ENCODE data around the gene ZNF532.
A peak's percentile ranks its signal among the peaks of the same experiment; 100 is the strongest.

DNA sequence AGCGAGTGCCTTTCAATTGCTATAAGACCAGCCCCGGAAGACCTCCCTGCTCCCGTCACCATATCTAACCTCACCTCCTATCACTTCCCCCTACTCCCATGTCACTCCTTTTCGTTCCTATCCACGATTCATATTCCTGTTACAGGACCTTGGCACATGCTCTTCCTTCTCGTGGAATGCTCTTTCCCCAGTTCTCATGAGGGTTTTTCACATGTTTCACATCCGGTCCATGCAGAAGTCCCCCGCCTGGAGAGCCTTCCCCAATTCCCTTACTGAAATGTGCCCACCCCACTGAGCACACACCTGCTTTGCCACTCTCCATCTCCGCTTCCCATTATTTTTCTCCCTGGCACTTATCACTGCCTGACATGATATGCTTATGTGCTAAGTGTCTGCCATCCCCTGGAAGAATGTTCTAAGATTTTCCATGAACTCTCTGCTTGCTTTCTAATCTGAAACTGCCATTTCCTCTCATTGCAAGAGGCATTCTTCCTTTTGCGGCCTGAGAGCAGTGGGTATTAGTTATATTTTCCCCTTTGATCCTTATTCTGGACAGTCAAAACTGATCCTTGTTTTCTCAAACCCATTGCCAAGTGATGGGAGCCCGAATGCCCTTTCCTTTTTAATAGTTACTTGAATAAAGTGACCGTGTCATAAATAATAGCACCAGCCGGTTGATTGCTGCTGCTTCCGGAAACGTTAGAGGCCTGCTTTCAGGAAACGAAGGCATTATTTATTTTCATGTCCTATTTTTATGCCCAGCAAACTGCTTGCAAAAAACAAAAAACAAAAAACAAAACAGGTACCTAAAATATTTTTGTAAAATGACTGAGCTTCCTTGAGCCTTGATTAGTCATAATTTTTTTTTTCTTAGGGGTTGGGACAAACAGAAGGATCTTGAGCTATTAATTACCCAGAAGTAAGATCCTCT lies 127.9 kb downstream of the ZNF532 start:
- TF ChIP-seq, protein P1, sequence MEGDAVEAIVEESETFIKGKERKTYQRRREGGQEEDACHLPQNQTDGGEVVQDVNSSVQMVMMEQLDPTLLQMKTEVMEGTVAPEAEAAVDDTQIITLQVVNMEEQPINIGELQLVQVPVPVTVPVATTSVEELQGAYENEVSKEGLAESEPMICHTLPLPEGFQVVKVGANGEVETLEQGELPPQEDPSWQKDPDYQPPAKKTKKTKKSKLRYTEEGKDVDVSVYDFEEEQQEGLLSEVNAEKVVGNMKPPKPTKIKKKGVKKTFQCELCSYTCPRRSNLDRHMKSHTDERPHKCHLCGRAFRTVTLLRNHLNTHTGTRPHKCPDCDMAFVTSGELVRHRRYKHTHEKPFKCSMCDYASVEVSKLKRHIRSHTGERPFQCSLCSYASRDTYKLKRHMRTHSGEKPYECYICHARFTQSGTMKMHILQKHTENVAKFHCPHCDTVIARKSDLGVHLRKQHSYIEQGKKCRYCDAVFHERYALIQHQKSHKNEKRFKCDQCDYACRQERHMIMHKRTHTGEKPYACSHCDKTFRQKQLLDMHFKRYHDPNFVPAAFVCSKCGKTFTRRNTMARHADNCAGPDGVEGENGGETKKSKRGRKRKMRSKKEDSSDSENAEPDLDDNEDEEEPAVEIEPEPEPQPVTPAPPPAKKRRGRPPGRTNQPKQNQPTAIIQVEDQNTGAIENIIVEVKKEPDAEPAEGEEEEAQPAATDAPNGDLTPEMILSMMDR (IDR thresholded peaks at IDR 0.05) = no peak
- peak; percentile 7 to 24 for TF ChIP-seq EP300 (IDR thresholded peaks at IDR 0.05)
- TF ChIP-seq POLR2A (IDR thresholded peaks at IDR 0.05) = no peak

Measured in tibial nerve (tissue), 4 donors.